HEK293 (cell line): ENCODE results near the gene IGIP.

Experiments
- BCL11B ChIP-seq: fragments of 450-650 bp; formaldehyde crosslinking; IDR thresholded peaks from 2 replicates; pipeline ENCODE4 v1.5.1; 2016; ENCODE audit warnings: low read depth, missing biosample characterization, missing genetic modification characterization
- REST ChIP-seq: fragments of 450-650 bp; formaldehyde crosslinking; IDR thresholded peaks from 2 replicates; pipeline ENCODE4 v1.5.1; 2016; ENCODE audit warnings: missing biosample characterization, missing genetic modification characterization
- YY1 ChIP-seq: fragments of 450-650 bp; formaldehyde crosslinking; IDR thresholded peaks from 2 replicates; pipeline ENCODE4 v1.5.1; 2018; ENCODE audit warnings: missing biosample characterization, missing genetic modification characterization
- ZNF514 ChIP-seq: fragments of 450-650 bp; formaldehyde crosslinking; IDR thresholded peaks from 2 replicates; pipeline ENCODE4 v1.5.1; 2016; ENCODE audit warnings: missing biosample characterization, missing genetic modification characterization

DNA sequence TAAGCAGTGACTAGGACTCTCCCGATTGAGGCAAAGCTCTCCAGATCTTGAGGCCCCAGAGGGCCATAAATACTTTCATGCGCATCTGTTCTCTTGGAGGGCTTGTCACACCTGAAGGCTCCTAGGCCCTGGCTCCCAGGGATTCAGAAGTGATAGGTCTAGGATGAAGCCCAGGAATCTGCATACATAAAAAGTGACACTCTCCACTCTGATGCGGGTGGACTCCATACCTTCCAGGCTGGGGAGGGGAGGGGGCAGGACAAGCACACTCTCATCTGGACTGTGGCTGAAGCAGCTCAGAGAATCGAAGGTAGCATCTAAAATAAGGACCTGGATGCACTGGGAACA, 40.2 kb downstream of the IGIP start:
- TF ChIP-seq REST (tag by site-specific recombination) (no peak), YY1 (tag by site-specific recombination) (no peak), BCL11B (tag by site-specific recombination) (no peak), ZNF514 (tag by site-specific recombination) (no peak)
